Testis (tissue), 2 donors: ENCODE data around the gene COLGALT1.

ENCODE experiments used
- CTCF ChIP-seq, 3 experiments: fragments of 450-650 bp in 2 of 3; fragments of 200-600 bp in 1 of 3; sonication (generic) in 1 of 3; IDR thresholded peaks; one replicate each; pipeline ENCODE4 v1.5.1; 2016 to 2019; ENCODE audit warnings: antibody characterized with exemption in 3 of 3, mild to moderate bottlenecking in 2 of 3, moderate library complexity in 1 of 3
- POLR2A ChIP-seq: fragments of 450-650 bp; IDR thresholded peaks from one replicate; pipeline ENCODE4 v1.6.1; 2017; ENCODE audit warnings: antibody characterized with exemption, mild to moderate bottlenecking, moderate library complexity

DNA sequence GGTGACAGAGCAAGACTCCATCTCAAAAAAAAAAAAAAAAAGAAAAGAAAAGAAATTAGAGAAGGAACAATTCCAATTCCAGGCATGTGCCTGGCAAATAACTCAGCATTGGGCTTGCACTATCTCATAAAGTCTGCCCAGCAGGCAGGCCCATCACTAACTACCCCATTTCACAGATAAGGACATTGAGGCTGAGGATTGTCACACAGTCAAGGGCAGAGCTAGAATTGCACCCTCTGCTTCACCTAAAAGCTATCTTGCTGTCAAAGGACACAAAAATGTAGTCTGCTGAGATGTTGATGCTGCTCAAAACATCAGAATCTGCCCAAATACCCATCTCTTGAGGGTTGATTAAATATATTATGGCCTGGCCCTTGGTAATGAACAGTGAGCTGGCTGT is 20.7 kb upstream of the COLGALT1 start:
- TF ChIP-seq CTCF (IDR thresholded peaks at IDR 0.05) (no peak), POLR2A (no peak)
